ENCODE measurements around the gene SIVA1. TPM values are rescaled to one million over a fixed set of nuclear protein-coding genes. Genes with fewer than 3 reads are reported as not detected.
A peak's percentile ranks its signal among the peaks of the same experiment; 100 is the strongest.
"Not testable (repeated sequence)": the region's sequence is repeated elsewhere in the genome, so short reads cannot be mapped to it uniquely, and the experiment has no call there.

SIVA1 gene
- total RNA-seq, 1 donor from 2014 or later, result 116 TPM

GRCh38 chr14:104728631-104729030 lies 24.3 kb upstream of the SIVA1 start:
- no peak for DNase-seq (ENCODE audit: low spot score, unreplicated experiment)
- H3K36me3 Mint-ChIP-seq (ENCODE audit: insufficient read depth), result no peaks in the 10 kb centered on the region
- H3K9me3 Mint-ChIP-seq (ENCODE audit: low read depth), result no peaks in the 10 kb centered on the region
- H3K4me1 Mint-ChIP-seq (ENCODE audit: low read depth), result peaks cover 3% of the 10 kb centered on the region
- no peak overlapping the region for H3K4me3 Mint-ChIP-seq (ENCODE audit: low read depth)
- peaks cover 14% of the 10 kb centered on the region for H3K27me3 Mint-ChIP-seq
- no peak overlapping the region for H3K27ac Mint-ChIP-seq
- TF ChIP-seq CTCF (IDR thresholded peaks at IDR 0.05; ENCODE audit: unreplicated experiment), result no peak

GRCh38 chr14:104729176-104729834 lies 23.6 kb upstream of the SIVA1 start:
- not testable (repeated sequence) for H3K4me3 Mint-ChIP-seq (ENCODE audit: low read depth); H3K36me3 Mint-ChIP-seq (ENCODE audit: insufficient read depth); H3K27ac Mint-ChIP-seq; H3K4me1 Mint-ChIP-seq (ENCODE audit: low read depth); H3K9me3 Mint-ChIP-seq (ENCODE audit: low read depth); DNase-seq (ENCODE audit: low spot score, unreplicated experiment)
- peaks cover 14% of the 10 kb centered on the region for H3K27me3 Mint-ChIP-seq

GRCh38 chr14:104729835-104730181 lies 23.1 kb upstream of the SIVA1 start:
- H3K36me3 Mint-ChIP-seq (ENCODE audit: insufficient read depth), result no peaks in the 10 kb centered on the region
- H3K27ac Mint-ChIP-seq, result no peak overlapping the region
- no peak for TF ChIP-seq CTCF (IDR thresholded peaks at IDR 0.05; ENCODE audit: unreplicated experiment)
- H3K4me3 Mint-ChIP-seq (ENCODE audit: low read depth), result no peak overlapping the region
- H3K4me1 Mint-ChIP-seq (ENCODE audit: low read depth), result peaks cover 3% of the 10 kb centered on the region
- H3K9me3 Mint-ChIP-seq (ENCODE audit: low read depth), result no peaks in the 10 kb centered on the region
- peaks cover 14% of the 10 kb centered on the region for H3K27me3 Mint-ChIP-seq
- no peak for DNase-seq (ENCODE audit: low spot score, unreplicated experiment)

DNA sequence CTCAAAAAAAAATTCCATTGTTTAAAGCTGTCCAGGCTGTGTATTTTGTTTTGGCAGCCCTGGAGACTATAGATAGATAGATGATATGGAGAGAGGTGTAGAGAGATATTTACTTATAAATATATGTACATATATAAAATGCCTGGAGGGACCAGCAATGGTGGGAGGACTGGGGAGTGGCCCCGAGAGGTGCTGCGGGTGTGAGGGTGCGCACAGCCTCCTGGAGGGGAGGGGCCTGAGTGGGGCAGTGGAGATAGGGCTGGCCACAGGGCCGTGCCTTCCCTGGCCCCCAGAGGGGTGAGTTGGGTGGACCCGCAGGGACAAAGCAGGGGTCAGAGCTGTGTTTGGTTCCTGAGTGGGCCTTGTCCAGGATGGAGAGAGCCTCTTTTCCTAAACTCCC lies 22.5 kb upstream of the SIVA1 start:
- TF ChIP-seq CTCF (IDR thresholded peaks at IDR 0.05; ENCODE audit: unreplicated experiment), result no peak
- Mint-ChIP-seq H3K27ac (no peak overlapping the region), H3K36me3 (ENCODE audit: insufficient read depth) (no peaks in the 10 kb centered on the region), H3K27me3 (peaks cover 14% of the 10 kb centered on the region), H3K4me3 (ENCODE audit: low read depth) (no peak overlapping the region), H3K9me3 (ENCODE audit: low read depth) (no peaks in the 10 kb centered on the region), H3K4me1 (ENCODE audit: low read depth) (peaks cover under 1% of the 10 kb centered on the region)
- DNase-seq (ENCODE audit: low spot score, unreplicated experiment), result no peak

DNA sequence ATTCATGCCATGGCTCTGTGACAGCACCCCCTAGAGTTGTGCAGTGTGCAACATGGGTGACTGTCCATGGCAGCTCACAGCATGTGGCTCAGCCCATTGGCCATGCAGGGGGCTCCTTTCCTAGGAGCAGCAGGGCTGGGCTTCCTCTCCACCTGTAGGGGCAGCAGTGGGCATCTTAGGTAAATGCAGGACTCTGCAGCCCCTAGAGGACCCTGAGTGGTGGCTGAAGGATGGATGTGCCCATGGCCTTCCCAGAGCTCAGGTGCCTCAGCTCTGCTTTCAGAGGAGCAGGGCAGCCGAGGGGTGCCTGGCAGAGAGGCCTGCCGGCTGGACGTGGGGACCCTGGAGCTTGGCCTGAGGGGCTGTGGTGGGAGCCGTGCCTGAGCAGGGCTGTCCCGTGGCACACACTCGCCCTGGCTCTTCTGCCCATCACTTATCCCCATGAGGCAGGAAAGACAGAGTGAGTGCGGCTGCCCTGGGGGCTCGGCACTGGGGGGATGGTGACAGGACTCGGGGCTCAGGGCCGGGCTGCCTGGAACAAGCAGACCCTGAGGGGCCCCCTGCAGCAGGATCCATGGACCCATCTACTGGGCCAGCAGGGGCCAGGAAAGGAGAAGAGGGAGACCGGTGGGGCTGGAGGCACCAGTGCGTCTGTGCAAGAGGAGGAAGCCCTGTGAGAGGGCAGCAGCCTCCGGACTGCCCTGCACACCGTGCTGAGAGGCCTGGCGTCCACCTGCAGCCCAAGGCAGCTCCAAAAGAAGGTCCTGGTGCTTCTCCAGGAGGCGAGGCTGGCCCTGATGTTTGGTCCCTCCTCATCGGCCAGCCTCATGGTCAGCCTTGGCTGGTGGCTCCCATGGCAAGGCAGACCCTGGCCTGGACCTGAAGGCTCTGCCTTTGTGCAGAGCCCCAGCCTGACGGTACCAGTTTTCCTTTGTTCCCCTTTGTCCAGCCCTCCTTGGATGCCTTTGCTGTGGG lies 21.3 kb upstream of the SIVA1 start:
- DNase-seq (ENCODE audit: low spot score, unreplicated experiment), result no peak
- no peaks in the 10 kb centered on the region for H3K9me3 Mint-ChIP-seq (ENCODE audit: low read depth)
- H3K27me3 Mint-ChIP-seq, result peaks cover 14% of the 10 kb centered on the region
- no peaks in the 10 kb centered on the region for H3K36me3 Mint-ChIP-seq (ENCODE audit: insufficient read depth)
- TF ChIP-seq CTCF (IDR thresholded peaks at IDR 0.05; ENCODE audit: unreplicated experiment), result peak; percentile 57
- H3K27ac Mint-ChIP-seq, result no peak overlapping the region
- H3K4me3 Mint-ChIP-seq (ENCODE audit: low read depth), result no peak overlapping the region
- H3K4me1 Mint-ChIP-seq (ENCODE audit: low read depth), result no peaks in the 10 kb centered on the region

Measured in progenitor cell of endocrine pancreas (in vitro differentiated cells).